IMR-90 (cell line): ENCODE data around the gene CDK6. TPM values are rescaled to one million over a fixed set of nuclear protein-coding genes. Genes with fewer than 3 reads are reported as not detected.
A peak's percentile ranks its signal among the peaks of the same experiment; 100 is the strongest.

Experiments
- ATAC-seq: fragments of 200-7000 bp; cut with Tn5 transposase; 2 replicates; pipeline ENCODE4 v1.9.1; 2020; ENCODE audit warnings: low read depth, mild to moderate bottlenecking, moderate library complexity
- BruUV-seq: library from RNA; stranded (reverse); fragments of 400-500 nt; replicated peaks from 2 replicates; lab custom pipeline; 2021; lab: Mats Ljungman, UMichigan
- CTCF ChIA-PET: fragments of 300-600 bp; formaldehyde crosslinking; extraction: SDS; loops from one replicate; lab custom pipeline; 2021; ENCODE audit warnings: antibody characterized with exemption; lab: Yijun Ruan, JAX
- POLR2A ChIA-PET: fragments of 300-600 bp; sonication (Branson Sonifier 250); formaldehyde crosslinking; loops from one replicate; lab custom pipeline; 2022; ENCODE audit warnings: antibody characterized with exemption; ENCODE audit not compliant: unreplicated experiment; lab: Charles Lee
- DNase-seq: peaks from one replicate; pipeline ENCODE4 v3.0.0; 2013
- H2AFZ ChIP-seq: replicated peaks from 2 replicates; pipeline ENCODE3; 2013; ENCODE audit warnings: low read length, mild to moderate bottlenecking; ENCODE audit not compliant: poor library complexity
- H2AK5ac ChIP-seq: 2 replicates; pipeline ENCODE4 v1.6.1; 2013; ENCODE audit warnings: low read depth, low read length, inconsistent platforms
- H2AK9ac ChIP-seq: replicated peaks from 2 replicates; pipeline ENCODE3; 2013; ENCODE audit warnings: mild to moderate bottlenecking, low read depth, low read length, moderate library complexity; ENCODE audit not compliant: poor library complexity
- H2BK120ac ChIP-seq: 2 replicates; pipeline ENCODE4 v1.6.1; 2013; ENCODE audit warnings: low read depth, low read length, inconsistent platforms
- H2BK15ac ChIP-seq: 3 replicates; pipeline ENCODE4 v1.6.1; 2013; ENCODE audit warnings: low read depth, low read length, inconsistent platforms
- H2BK20ac ChIP-seq: 2 replicates; pipeline ENCODE4 v1.6.1; 2013; ENCODE audit warnings: low read depth, mild to moderate bottlenecking, inconsistent platforms, low read length, moderate library complexity
- H2BK5ac ChIP-seq: 2 replicates; pipeline ENCODE4 v1.6.1; 2013; ENCODE audit warnings: mild to moderate bottlenecking, low read depth, low read length, inconsistent platforms; ENCODE audit not compliant: poor library complexity, severe bottlenecking
- H3K14ac ChIP-seq: replicated peaks from 2 replicates; pipeline ENCODE4 v1.6.1; 2013; ENCODE audit warnings: low read depth, low read length, inconsistent platforms
- H3K18ac ChIP-seq: 2 replicates; pipeline ENCODE4 v1.6.1; 2013; ENCODE audit warnings: low read depth, low read length, control low read depth
- H3K23ac ChIP-seq: 2 replicates; pipeline ENCODE4 v1.6.1; 2013; ENCODE audit warnings: low read depth, low read length, inconsistent platforms
- H3K27ac ChIP-seq: 2 replicates; pipeline ENCODE4 v1.5.1; 2013; ENCODE audit warnings: mild to moderate bottlenecking, control low read depth, low read length; ENCODE audit not compliant: insufficient read depth
- H3K27me3 ChIP-seq: 2 replicates; pipeline ENCODE4 v1.6.1; 2013; ENCODE audit warnings: low read length; ENCODE audit not compliant: control insufficient read depth, insufficient read depth
- H3K36me3 ChIP-seq: 2 replicates; pipeline ENCODE4 v1.6.1; 2013; ENCODE audit warnings: low read length, mixed read lengths; ENCODE audit not compliant: control insufficient read depth, insufficient read depth
- H3K4ac ChIP-seq: 2 replicates; pipeline ENCODE4 v1.6.1; 2013; ENCODE audit warnings: low read depth, low read length, inconsistent platforms
- H3K4me1 ChIP-seq: 2 replicates; pipeline ENCODE4 v1.6.1; 2013; ENCODE audit warnings: low read length, mixed read lengths; ENCODE audit not compliant: control insufficient read depth, insufficient read depth
- H3K4me2 ChIP-seq: 2 replicates; pipeline ENCODE4 v1.6.1; 2013; ENCODE audit warnings: low read depth, mild to moderate bottlenecking, control low read depth, low read length, moderate library complexity
- H3K4me3 ChIP-seq: 2 replicates; pipeline ENCODE4 v1.5.1; 2013; ENCODE audit warnings: low read depth, mild to moderate bottlenecking, control low read depth, low read length, moderate library complexity; ENCODE audit not compliant: insufficient read depth
- H3K56ac ChIP-seq: 2 replicates; pipeline ENCODE4 v1.6.1; 2013; ENCODE audit warnings: low read length, inconsistent platforms; ENCODE audit not compliant: insufficient read depth; ENCODE audit errors: extremely low read depth
- H3K79me1 ChIP-seq, 2 experiments: 2 replicates each; pipeline ENCODE4 v1.6.1; 2013; ENCODE audit warnings: low read length in 2 of 2, inconsistent platforms in 1 of 2, low read depth in 1 of 2
- H3K9ac ChIP-seq: 2 replicates; pipeline ENCODE4 v1.6.1; 2013; ENCODE audit warnings: low read depth, low read length, control low read depth
- H3K9me1 ChIP-seq: 2 replicates; pipeline ENCODE4 v1.6.1; 2013; ENCODE audit warnings: low read length, inconsistent platforms; ENCODE audit not compliant: insufficient read depth
- H3K9me3 ChIP-seq: 2 replicates; pipeline ENCODE4 v1.6.1; 2013; ENCODE audit warnings: low read length; ENCODE audit not compliant: control insufficient read depth, insufficient read depth
- H4K20me1 ChIP-seq: 2 replicates; pipeline ENCODE4 v1.6.1; 2013; ENCODE audit warnings: low read length, inconsistent platforms; ENCODE audit not compliant: insufficient read depth
- H4K5ac ChIP-seq: 2 replicates; pipeline ENCODE4 v1.6.1; 2013; ENCODE audit warnings: mild to moderate bottlenecking, low read depth, low read length, control low read depth
- H4K8ac ChIP-seq, 2 experiments: 2 replicates each; pipeline ENCODE4 v1.6.1; 2013; ENCODE audit warnings: low read depth in 2 of 2, low read length in 2 of 2, control low read depth in 1 of 2, inconsistent platforms in 1 of 2
- H4K91ac ChIP-seq: 2 replicates; pipeline ENCODE4 v1.6.1; 2013; ENCODE audit warnings: low read depth, low read length, inconsistent platforms; ENCODE audit not compliant: insufficient read depth
- BHLHE40 ChIP-seq: fragments of 150-350 bp; IDR thresholded peaks from 2 replicates; pipeline ENCODE4 v1.6.1; 2016; ENCODE audit warnings: mild to moderate bottlenecking, low read depth, low read length
- CEBPB ChIP-seq: IDR thresholded peaks from 2 replicates; pipeline ENCODE4 v1.6.1; 2012; ENCODE audit warnings: low read depth, low read length, improper control_type of control experiment
- CHD1 ChIP-seq: IDR thresholded peaks from 2 replicates; pipeline ENCODE4 v1.6.1; 2012; ENCODE audit warnings: low read depth, low read length, improper control_type of control experiment
- FOS ChIP-seq: fragments of 150-350 bp; IDR thresholded peaks from 2 replicates; pipeline ENCODE4 v1.6.1; 2016; ENCODE audit warnings: low read depth, low read length
- MAFK ChIP-seq: IDR thresholded peaks from 2 replicates; pipeline ENCODE4 v1.6.1; 2012; ENCODE audit warnings: low read depth, low read length, improper control_type of control experiment
- MAZ ChIP-seq: IDR thresholded peaks from 2 replicates; pipeline ENCODE4 v1.6.1; 2012; ENCODE audit warnings: low read depth, mild to moderate bottlenecking, low read length, improper control_type of control experiment, moderate library complexity, borderline replicate concordance
- MXI1 ChIP-seq: IDR thresholded peaks from 2 replicates; pipeline ENCODE4 v1.6.1; 2012; ENCODE audit warnings: low read depth, mild to moderate bottlenecking, low read length, moderate library complexity, borderline replicate concordance
- NFE2L2 ChIP-seq: fragments of 150-350 bp; IDR thresholded peaks from 2 replicates; pipeline ENCODE4 v1.6.1; 2016; ENCODE audit warnings: low read depth, mild to moderate bottlenecking, low read length
- POLR2A ChIP-seq: IDR thresholded peaks from 2 replicates; pipeline ENCODE4 v1.6.1; 2012; ENCODE audit warnings: mild to moderate bottlenecking, low read depth, low read length
- RAD21 ChIP-seq: IDR thresholded peaks from 2 replicates; pipeline ENCODE4 v1.6.1; 2012; ENCODE audit warnings: low read length, improper control_type of control experiment
- RCOR1 ChIP-seq: IDR thresholded peaks from 2 replicates; pipeline ENCODE4 v1.6.1; 2012; ENCODE audit warnings: mild to moderate bottlenecking, low read length, improper control_type of control experiment; ENCODE audit not compliant: insufficient replicate concordance
- RFX5 ChIP-seq: IDR thresholded peaks from 2 replicates; pipeline ENCODE4 v1.8.0; 2012; ENCODE audit warnings: low read depth, mild to moderate bottlenecking, low read length, moderate library complexity
- SMC3 ChIP-seq: fragments of 150-350 bp; IDR thresholded peaks from 2 replicates; pipeline ENCODE4 v1.6.1; 2016; ENCODE audit warnings: low read depth, mild to moderate bottlenecking, antibody characterized with exemption, low read length, moderate library complexity
- dilution Hi-C: fragments of 300-500 bp; cut with HindIII; formaldehyde crosslinking; loops from one replicate; pipeline ENCODE4 v1.14.3; 2018; ENCODE audit warnings: low sequenced_read_pairs; ENCODE audit not compliant: unreplicated experiment
- in situ Hi-C: fragments of 300-500 bp; cut with MboI; formaldehyde crosslinking; loops from 3 replicates; pipeline ENCODE4 v1.14.3; 2019; ENCODE audit warnings: low sequenced_read_pairs, inconsistent platforms, mixed read lengths
- intact Hi-C: fragments of 100-400 bp; cut with micrococcal nuclease; formaldehyde crosslinking; loops from 2 replicates; pipeline ENCODE4 v1.10.0; 2022
- polyA plus RNA-seq, 3 experiments: library from polyadenylated mRNA; depleted of rRNA; stranded (reverse); fragments of >200 nt; gene quantifications; 2 replicates each; pipeline ENCODE4 v1.2.3, GENCODE V29; 2012; ENCODE audit warnings: low replicate concordance in 1 of 3
- total RNA-seq: library from RNA; depleted of rRNA; stranded (reverse); fragments of >200 nt; gene quantifications from 2 replicates; pipeline ENCODE4 v1.2.3, GENCODE V29; 2012
- TF ChIP-seq, protein P1 (sequence below): fragments of 150-350 bp; IDR thresholded peaks from 2 replicates; pipeline ENCODE4 v1.6.1; 2016; ENCODE audit warnings: low read depth, mild to moderate bottlenecking, low read length, moderate library complexity, borderline replicate concordance
- TF ChIP-seq, protein P2 (sequence below): conservative IDR thresholded peaks from 2 replicates; pipeline ENCODE4 v1.5.1; 2012; ENCODE audit warnings: mild to moderate bottlenecking, low read depth, low read length, improper control_type of control experiment
- TF ChIP-seq, protein P3 (sequence below): fragments of 150-350 bp; IDR thresholded peaks from 2 replicates; pipeline ENCODE4 v1.6.1; 2017; ENCODE audit warnings: mild to moderate bottlenecking, antibody characterized with exemption, low read length, low read depth

Gene CDK6
- total and polyA plus RNA-seq, 2 of the 4 experiments (the other 2 are of a cell fraction), result 21.5 to 195 TPM

DNA sequence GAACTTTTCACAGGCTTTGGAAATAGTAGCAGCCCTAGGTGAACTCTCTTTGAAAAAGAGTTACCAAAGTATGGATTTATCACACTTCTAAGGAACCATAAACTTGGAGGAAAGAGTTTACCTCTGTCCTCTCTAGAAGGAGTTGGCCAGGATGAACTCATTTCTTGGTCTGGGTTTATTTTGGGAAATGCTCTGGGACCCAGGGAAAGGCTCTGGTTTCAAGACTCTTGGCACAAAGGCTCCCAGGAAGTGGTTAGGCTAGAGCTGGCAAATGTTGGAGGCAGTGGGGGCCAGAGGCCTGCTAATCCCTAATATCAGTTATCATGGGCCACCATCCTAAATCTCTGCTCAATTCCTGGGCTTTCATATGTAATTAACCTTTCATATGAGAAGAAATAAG, 36.3 kb upstream of the CDK6 start:
- H3K23ac ChIP-seq, result no peak overlapping the region
- no peak overlapping the region for H3K56ac ChIP-seq
- H2AK9ac ChIP-seq, result no peak overlapping the region
- dilution Hi-C loops (no loop called here), intact Hi-C loops (no loop called here), in situ Hi-C loops (no loop called here)
- H2BK5ac ChIP-seq, result no peak overlapping the region
- POLR2A ChIA-PET, result no interaction called here
- H3K79me1 ChIP-seq, result peaks cover 0 to 5% of the 10 kb centered on the region in 2 experiments; a peak in 1 of 4 replicates
- H4K20me1 ChIP-seq, result no peaks in the 10 kb centered on the region
- no peak overlapping the region for H2BK15ac ChIP-seq
- H3K9me3 ChIP-seq, result peaks cover 10% of the 10 kb centered on the region
- no peak overlapping the region; the same call in 1 of the 2 replicates for H3K18ac ChIP-seq
- no peak overlapping the region for H4K8ac ChIP-seq
- peaks cover 2% of the 10 kb centered on the region; the same call in 1 of the 2 replicates for H3K4me1 ChIP-seq
- H3K4ac ChIP-seq, result no peak overlapping the region
- no peak overlapping the region for H3K14ac ChIP-seq
- BruUV-seq, result no TSS peak
- H3K9ac ChIP-seq, result no peak overlapping the region
- H4K5ac ChIP-seq, result no peak overlapping the region
- no peak overlapping the region for H2BK20ac ChIP-seq
- ATAC-seq (no peak), DNase-seq (peak; percentile 13)
- no peak overlapping the region for H4K91ac ChIP-seq
- no peak overlapping the region for H3K27ac ChIP-seq
- no peak overlapping the region for H3K4me3 ChIP-seq
- H2AK5ac ChIP-seq, result no peak overlapping the region
- H2AFZ ChIP-seq, result no peak overlapping the region
- no peaks in the 10 kb centered on the region for H3K36me3 ChIP-seq
- H3K4me2 ChIP-seq, result no peak overlapping the region
- peaks cover 7% of the 10 kb centered on the region; the same call in 1 of the 2 replicates for H3K9me1 ChIP-seq
- H3K27me3 ChIP-seq, result no peaks in the 10 kb centered on the region
- TF ChIP-seq, protein P1, sequence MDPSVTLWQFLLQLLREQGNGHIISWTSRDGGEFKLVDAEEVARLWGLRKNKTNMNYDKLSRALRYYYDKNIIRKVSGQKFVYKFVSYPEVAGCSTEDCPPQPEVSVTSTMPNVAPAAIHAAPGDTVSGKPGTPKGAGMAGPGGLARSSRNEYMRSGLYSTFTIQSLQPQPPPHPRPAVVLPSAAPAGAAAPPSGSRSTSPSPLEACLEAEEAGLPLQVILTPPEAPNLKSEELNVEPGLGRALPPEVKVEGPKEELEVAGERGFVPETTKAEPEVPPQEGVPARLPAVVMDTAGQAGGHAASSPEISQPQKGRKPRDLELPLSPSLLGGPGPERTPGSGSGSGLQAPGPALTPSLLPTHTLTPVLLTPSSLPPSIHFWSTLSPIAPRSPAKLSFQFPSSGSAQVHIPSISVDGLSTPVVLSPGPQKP, result no peak
- TF ChIP-seq MXI1 (no peak), MAZ (no peak), MAFK (no peak), RFX5 (no peak), POLR2A (no peak), NFE2L2 (no peak), BHLHE40 (no peak), RCOR1 (no peak), SMC3 (no peak), CHD1 (no peak), FOS (no peak), RAD21 (no peak), CEBPB (no peak)
- TF ChIP-seq, protein P2, sequence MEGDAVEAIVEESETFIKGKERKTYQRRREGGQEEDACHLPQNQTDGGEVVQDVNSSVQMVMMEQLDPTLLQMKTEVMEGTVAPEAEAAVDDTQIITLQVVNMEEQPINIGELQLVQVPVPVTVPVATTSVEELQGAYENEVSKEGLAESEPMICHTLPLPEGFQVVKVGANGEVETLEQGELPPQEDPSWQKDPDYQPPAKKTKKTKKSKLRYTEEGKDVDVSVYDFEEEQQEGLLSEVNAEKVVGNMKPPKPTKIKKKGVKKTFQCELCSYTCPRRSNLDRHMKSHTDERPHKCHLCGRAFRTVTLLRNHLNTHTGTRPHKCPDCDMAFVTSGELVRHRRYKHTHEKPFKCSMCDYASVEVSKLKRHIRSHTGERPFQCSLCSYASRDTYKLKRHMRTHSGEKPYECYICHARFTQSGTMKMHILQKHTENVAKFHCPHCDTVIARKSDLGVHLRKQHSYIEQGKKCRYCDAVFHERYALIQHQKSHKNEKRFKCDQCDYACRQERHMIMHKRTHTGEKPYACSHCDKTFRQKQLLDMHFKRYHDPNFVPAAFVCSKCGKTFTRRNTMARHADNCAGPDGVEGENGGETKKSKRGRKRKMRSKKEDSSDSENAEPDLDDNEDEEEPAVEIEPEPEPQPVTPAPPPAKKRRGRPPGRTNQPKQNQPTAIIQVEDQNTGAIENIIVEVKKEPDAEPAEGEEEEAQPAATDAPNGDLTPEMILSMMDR, result no peak
- TF ChIP-seq, protein P3, sequence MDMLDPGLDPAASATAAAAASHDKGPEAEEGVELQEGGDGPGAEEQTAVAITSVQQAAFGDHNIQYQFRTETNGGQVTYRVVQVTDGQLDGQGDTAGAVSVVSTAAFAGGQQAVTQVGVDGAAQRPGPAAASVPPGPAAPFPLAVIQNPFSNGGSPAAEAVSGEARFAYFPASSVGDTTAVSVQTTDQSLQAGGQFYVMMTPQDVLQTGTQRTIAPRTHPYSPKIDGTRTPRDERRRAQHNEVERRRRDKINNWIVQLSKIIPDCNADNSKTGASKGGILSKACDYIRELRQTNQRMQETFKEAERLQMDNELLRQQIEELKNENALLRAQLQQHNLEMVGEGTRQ, result no peak
- CTCF ChIA-PET, result interaction anchor here (1.3 kb wide), 1 partner anchor 95 kb away, joined by 3 read pairs; no protein-coding TSS in a partner anchor
- H2BK120ac ChIP-seq, result no peak overlapping the region
